Kidney (tissue), 14 donors: Measurements from ENCODE around the gene LRRC66. TPM values are rescaled to one million over a fixed set of nuclear protein-coding genes. Genes with fewer than 3 reads are reported as not detected.

Source experiments
- DNase-seq, 5 donors: peaks; one replicate each; pipeline ENCODE4 v3.0.0-alpha.2; 2013 to 2020
- FAIRE-seq: peaks from 2 replicates; lab custom pipeline; 2012; peaks lifted over from hg19 to GRCh38; lab: Jason Lieb, UNC
- H3K27ac ChIP-seq, 2 donors: one replicate each; pipeline ENCODE4 v1.7.0; 2013; ENCODE audit warnings: low read depth in 2 of 2, low read length in 2 of 2, inconsistent platforms in 1 of 2
- H3K27me3 ChIP-seq: one replicate; pipeline ENCODE4 v1.7.1; 2013; ENCODE audit warnings: low read length, inconsistent platforms; ENCODE audit not compliant: control insufficient read depth, insufficient read depth
- H3K36me3 ChIP-seq, 3 donors: one replicate each; pipeline versions ENCODE4 v1.7.0 to v1.7.1; 2013; ENCODE audit warnings: low read length in 3 of 3, control low read depth in 1 of 3, inconsistent platforms in 1 of 3; ENCODE audit not compliant: insufficient read depth in 3 of 3, control insufficient read depth in 2 of 3
- H3K4me1 ChIP-seq, 3 donors: one replicate each; pipeline versions ENCODE4 v1.7.0 to v1.7.1; 2013; ENCODE audit warnings: low read length in 3 of 3, inconsistent platforms in 1 of 3, low read depth in 1 of 3; ENCODE audit not compliant: control insufficient read depth in 2 of 3, insufficient read depth in 2 of 3
- H3K4me3 ChIP-seq, 3 donors: one replicate each; pipeline versions ENCODE4 v1.7.0 to v1.8.1; 2013; ENCODE audit warnings: low read length in 3 of 3, control low read depth in 1 of 3, inconsistent platforms in 1 of 3
- H3K9ac ChIP-seq, 3 donors: one replicate each; pipeline versions ENCODE4 v1.7.0 to v1.7.1; 2013; ENCODE audit warnings: low read length in 3 of 3, control low read depth in 1 of 3, inconsistent platforms in 1 of 3
- H3K9me3 ChIP-seq, 3 donors: one replicate each; pipeline versions ENCODE4 v1.7.0 to v1.7.1; 2013; ENCODE audit warnings: low read length in 3 of 3, control low read depth in 1 of 3, inconsistent platforms in 1 of 3; ENCODE audit not compliant: control insufficient read depth in 2 of 3, insufficient read depth in 1 of 3
- CTCF ChIP-seq: IDR thresholded peaks from 3 replicates; pipeline ENCODE4 v1.5.1; 2012; ENCODE audit warnings: mild to moderate bottlenecking, moderate library complexity, borderline replicate concordance; ENCODE audit not compliant: insufficient read depth; ENCODE audit errors: extremely low read depth
- intact Hi-C: fragments of 100-400 bp; cut with DNase I; formaldehyde crosslinking; loops from one replicate; pipeline ENCODE4 v1.11.1; 2022
- polyA plus RNA-seq: library from polyadenylated mRNA; stranded (reverse); fragments of 350-450 nt; fragmentation: Illumina TruSeq; extraction: RNeasy Lipid Tissue Mini Kit (QIAGEN cat#74804); gene quantifications from one replicate; pipeline ENCODE4 v1.2.3, GENCODE V29; 2014; ENCODE audit warnings: low read depth, low replicate concordance; ENCODE audit not compliant: insufficient read depth
- total RNA-seq: library from RNA; stranded (reverse); fragmentation: NEBNext Ultra II Directional; extraction: Animal tissue kit (Norgen Biotek cat#: 25700); gene quantifications from one replicate; pipeline ENCODE4 v1.2.1, GENCODE V29; 2021
- donor health status: control.
- donor health status: control.
- donor health status: control.
- donor health status: control.
- donor health status: control.
- donor health status: DM: yes; HTN: yes; CAD: no.
- donor health status: Normal renal cell carcinoma (clear cell type).

Gene LRRC66
- total and polyA plus RNA-seq, 2 donors from 2014 or later, result 0.44 to 0.45 TPM

- Histone ChIP-seq H3K4me3 (no peak overlapping the region), H3K36me3 (no peaks in the 10 kb centered on the region), H3K27ac (no peak overlapping the region), H3K9me3 (no peaks in the 10 kb centered on the region), H3K4me1 (no peaks in the 10 kb centered on the region), H3K27me3 (no peaks in the 10 kb centered on the region), H3K9ac (no peak overlapping the region)
- DNase-seq (no peak), FAIRE-seq (no peak)
- intact Hi-C loops, result no loop called here
- no peak for TF ChIP-seq CTCF
These were observed 14.4 kb downstream of the LRRC66 start for GRCh38 chr4:52005604-52006273.

DNA sequence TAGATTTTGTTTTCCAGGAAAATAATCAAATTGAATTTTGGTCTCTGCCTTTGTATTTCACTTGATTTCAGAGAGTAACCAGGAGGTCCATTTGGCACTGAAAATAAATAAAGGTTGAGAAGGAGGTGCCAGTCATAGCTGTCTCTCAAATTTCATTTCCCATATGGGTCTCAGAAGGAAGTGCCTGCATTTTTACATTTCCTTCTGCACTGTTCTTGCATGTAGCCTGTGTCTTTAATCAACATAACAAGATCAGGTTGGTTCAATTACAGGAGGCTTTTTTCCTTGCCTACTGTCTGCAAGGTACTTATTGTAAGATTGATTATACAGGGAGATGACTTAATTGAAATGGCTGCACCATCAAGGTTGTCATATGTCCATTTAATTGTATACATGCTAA is 15.7 kb downstream of the LRRC66 start:
- intact Hi-C loops, result no loop called here
- DNase-seq (no peak), FAIRE-seq (no peak)
- Histone ChIP-seq H3K9me3 (no peaks in the 10 kb centered on the region), H3K4me1 (no peaks in the 10 kb centered on the region), H3K9ac (no peak overlapping the region), H3K36me3 (no peaks in the 10 kb centered on the region), H3K27ac (no peak overlapping the region), H3K4me3 (no peak overlapping the region), H3K27me3 (no peaks in the 10 kb centered on the region)
- TF ChIP-seq CTCF, result no peak

DNA sequence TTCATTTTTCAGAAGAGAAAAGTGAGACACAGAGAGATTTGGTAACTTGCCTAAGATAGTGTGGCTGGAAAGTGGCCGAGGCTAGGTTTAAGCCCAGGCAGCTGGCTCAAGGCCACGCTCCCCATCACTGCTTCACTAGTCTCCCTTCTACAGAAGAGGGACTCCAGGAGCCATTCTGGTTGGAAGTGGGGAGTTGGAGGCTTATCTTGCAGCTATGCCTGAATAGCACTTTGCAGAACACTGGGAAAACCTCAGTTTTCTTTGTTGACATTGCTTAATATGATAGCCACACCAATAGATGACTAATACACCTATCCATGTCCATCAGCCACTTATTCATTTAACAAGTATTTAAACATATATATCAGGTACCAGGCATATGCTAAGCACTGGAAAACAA is 18.5 kb downstream of the LRRC66 start:
- Histone ChIP-seq H3K27ac (no peak overlapping the region), H3K4me3 (no peak overlapping the region), H3K9ac (no peak overlapping the region), H3K27me3 (no peaks in the 10 kb centered on the region), H3K36me3 (no peaks in the 10 kb centered on the region), H3K4me1 (peaks cover 0 to 6% (median 2%) of the 10 kb centered on the region in 3 donors), H3K9me3 (no peaks in the 10 kb centered on the region)
- FAIRE-seq, result no peak
- no peak for DNase-seq
- intact Hi-C loops, result no loop called here
- no peak for TF ChIP-seq CTCF

GRCh38 chr4:51999250-51999649 is 20.9 kb downstream of the LRRC66 start:
- Histone ChIP-seq H3K9ac (no peak overlapping the region), H3K4me1 (peaks cover 0 to 6% (median 2%) of the 10 kb centered on the region in 3 donors), H3K36me3 (no peaks in the 10 kb centered on the region), H3K9me3 (no peaks in the 10 kb centered on the region), H3K4me3 (no peak overlapping the region), H3K27ac (no peak overlapping the region), H3K27me3 (no peaks in the 10 kb centered on the region)
- DNase-seq (no peak), FAIRE-seq (no peak)
- TF ChIP-seq CTCF, result no peak
- intact Hi-C loops, result no loop called here
